Measurements from ENCODE around the gene GRM2. TPM values are rescaled to one million over a fixed set of nuclear protein-coding genes. Genes with fewer than 3 reads are reported as not detected.

The GRM2 gene
- total RNA-seq, 1 donor from 2014 or later: 6.6 TPM

DNA sequence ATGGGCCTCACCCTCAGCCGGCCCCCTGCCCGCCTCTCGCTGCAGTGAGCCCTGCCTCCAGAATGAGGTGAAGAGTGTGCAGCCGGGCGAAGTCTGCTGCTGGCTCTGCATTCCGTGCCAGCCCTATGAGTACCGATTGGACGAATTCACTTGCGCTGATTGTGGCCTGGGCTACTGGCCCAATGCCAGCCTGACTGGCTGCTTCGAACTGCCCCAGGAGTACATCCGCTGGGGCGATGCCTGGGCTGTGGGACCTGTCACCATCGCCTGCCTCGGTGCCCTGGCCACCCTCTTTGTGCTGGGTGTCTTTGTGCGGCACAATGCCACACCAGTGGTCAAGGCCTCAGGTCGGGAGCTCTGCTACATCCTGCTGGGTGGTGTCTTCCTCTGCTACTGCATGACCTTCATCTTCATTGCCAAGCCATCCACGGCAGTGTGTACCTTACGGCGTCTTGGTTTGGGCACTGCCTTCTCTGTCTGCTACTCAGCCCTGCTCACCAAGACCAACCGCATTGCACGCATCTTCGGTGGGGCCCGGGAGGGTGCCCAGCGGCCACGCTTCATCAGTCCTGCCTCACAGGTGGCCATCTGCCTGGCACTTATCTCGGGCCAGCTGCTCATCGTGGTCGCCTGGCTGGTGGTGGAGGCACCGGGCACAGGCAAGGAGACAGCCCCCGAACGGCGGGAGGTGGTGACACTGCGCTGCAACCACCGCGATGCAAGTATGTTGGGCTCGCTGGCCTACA lies 8.5 kb downstream of the GRM2 start:
- H3K27me3 Mint-ChIP-seq (ENCODE audit: low read depth): no peaks in the 10 kb centered on the region

DNA sequence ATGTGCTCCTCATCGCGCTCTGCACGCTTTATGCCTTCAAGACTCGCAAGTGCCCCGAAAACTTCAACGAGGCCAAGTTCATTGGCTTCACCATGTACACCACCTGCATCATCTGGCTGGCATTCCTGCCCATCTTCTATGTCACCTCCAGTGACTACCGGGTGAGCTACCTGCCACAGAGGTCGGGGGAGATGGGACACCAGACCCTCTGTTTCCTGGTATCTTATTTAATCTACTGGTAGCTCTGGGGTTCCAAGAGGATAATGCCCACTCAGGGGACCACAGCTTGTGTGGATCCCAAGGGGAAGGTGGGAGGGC lies 9.1 kb downstream of the GRM2 start:
- no peak for DNase-seq (ENCODE audit: low read depth, low spot score)
- H3K4me1 Mint-ChIP-seq: peaks cover 10% of the 10 kb centered on the region
- TF ChIP-seq, protein P1, sequence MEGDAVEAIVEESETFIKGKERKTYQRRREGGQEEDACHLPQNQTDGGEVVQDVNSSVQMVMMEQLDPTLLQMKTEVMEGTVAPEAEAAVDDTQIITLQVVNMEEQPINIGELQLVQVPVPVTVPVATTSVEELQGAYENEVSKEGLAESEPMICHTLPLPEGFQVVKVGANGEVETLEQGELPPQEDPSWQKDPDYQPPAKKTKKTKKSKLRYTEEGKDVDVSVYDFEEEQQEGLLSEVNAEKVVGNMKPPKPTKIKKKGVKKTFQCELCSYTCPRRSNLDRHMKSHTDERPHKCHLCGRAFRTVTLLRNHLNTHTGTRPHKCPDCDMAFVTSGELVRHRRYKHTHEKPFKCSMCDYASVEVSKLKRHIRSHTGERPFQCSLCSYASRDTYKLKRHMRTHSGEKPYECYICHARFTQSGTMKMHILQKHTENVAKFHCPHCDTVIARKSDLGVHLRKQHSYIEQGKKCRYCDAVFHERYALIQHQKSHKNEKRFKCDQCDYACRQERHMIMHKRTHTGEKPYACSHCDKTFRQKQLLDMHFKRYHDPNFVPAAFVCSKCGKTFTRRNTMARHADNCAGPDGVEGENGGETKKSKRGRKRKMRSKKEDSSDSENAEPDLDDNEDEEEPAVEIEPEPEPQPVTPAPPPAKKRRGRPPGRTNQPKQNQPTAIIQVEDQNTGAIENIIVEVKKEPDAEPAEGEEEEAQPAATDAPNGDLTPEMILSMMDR (conservative IDR thresholded peaks at IDR 0.05): no peak
- H3K36me3 Mint-ChIP-seq (ENCODE audit: low read depth): no peaks in the 10 kb centered on the region
- no peak overlapping the region for H3K27ac Mint-ChIP-seq (ENCODE audit: unreplicated experiment)
- no peaks in the 10 kb centered on the region for H3K9me3 Mint-ChIP-seq
- H3K4me3 Mint-ChIP-seq: no peak overlapping the region
- H3K27me3 Mint-ChIP-seq (ENCODE audit: low read depth): no peaks in the 10 kb centered on the region

More for the DNA sequence above, 8.5 kb downstream of the GRM2 start:
- Mint-ChIP-seq H3K4me3 (no peak overlapping the region), H3K36me3 (ENCODE audit: low read depth) (no peaks in the 10 kb centered on the region), H3K27ac (ENCODE audit: unreplicated experiment) (no peak overlapping the region), H3K4me1 (peaks cover 9% of the 10 kb centered on the region), H3K9me3 (no peaks in the 10 kb centered on the region)
- TF ChIP-seq, protein P1 (conservative IDR thresholded peaks at IDR 0.05): no peak
- no peak for DNase-seq (ENCODE audit: low read depth, low spot score)

DNA sequence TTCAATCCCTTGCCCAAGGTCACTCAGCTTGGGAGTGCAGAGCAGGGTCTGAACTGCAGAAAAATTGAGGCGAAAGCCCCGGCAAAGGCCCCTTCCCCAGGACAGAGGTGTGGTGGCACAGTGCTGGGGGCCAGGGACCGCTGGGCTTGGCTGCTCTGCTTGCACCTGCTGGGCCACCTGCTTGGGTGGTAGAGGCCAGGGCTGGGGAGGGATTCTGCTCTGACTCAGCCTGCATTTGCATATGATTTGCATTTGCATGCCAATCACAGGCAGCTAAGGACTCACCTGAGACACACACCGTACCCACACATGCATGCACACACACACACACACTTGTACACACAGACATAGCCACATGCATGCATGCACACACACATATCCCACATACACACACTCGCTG lies 9.9 kb downstream of the GRM2 start:
- H3K9me3 Mint-ChIP-seq: no peaks in the 10 kb centered on the region
- H3K27ac Mint-ChIP-seq (ENCODE audit: unreplicated experiment): no peak overlapping the region
- peaks cover 10% of the 10 kb centered on the region for H3K4me1 Mint-ChIP-seq
- DNase-seq (ENCODE audit: low read depth, low spot score): no peak
- H3K4me3 Mint-ChIP-seq: no peak overlapping the region
- no peaks in the 10 kb centered on the region for H3K27me3 Mint-ChIP-seq (ENCODE audit: low read depth)
- H3K36me3 Mint-ChIP-seq (ENCODE audit: low read depth): no peaks in the 10 kb centered on the region
- TF ChIP-seq, protein P1 (conservative IDR thresholded peaks at IDR 0.05): no peak

DNA sequence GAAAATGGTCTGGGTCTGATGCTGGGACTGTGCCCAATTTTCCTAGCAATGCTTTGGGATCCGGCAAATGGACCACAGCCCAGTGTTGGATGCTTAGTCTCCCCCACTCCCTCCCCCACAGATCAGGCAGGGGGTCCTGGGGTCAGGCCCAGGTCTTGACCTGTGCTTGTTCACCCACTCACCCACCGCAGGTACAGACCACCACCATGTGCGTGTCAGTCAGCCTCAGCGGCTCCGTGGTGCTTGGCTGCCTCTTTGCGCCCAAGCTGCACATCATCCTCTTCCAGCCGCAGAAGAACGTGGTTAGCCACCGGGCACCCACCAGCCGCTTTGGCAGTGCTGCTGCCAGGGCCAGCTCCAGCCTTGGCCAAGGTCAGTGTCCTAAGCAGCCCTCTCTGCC lies 10.6 kb downstream of the GRM2 start:
- Mint-ChIP-seq H3K36me3 (ENCODE audit: low read depth) (no peaks in the 10 kb centered on the region), H3K9me3 (no peaks in the 10 kb centered on the region), H3K4me3 (no peak overlapping the region), H3K27me3 (ENCODE audit: low read depth) (no peaks in the 10 kb centered on the region), H3K27ac (ENCODE audit: unreplicated experiment) (no peak overlapping the region), H3K4me1 (peaks cover 10% of the 10 kb centered on the region)
- DNase-seq (ENCODE audit: low read depth, low spot score): no peak
- TF ChIP-seq, protein P1 (conservative IDR thresholded peaks at IDR 0.05): no peak

DNA sequence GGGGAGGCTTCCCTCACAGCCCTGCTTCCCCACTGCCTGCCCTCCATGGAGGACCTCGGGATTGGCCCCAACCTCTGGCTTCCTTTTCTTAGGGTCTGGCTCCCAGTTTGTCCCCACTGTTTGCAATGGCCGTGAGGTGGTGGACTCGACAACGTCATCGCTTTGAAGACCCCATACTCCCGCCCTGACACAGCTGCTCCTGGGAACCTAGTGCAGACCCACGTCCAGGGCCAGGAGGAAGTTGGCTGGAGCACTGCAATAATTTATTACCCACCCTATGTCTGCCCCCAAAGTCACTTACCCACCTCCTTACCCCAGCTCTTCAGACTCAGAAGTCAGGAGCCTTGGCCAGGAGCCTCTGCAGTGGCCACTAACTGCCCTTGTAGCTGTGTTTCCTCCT lies 11.1 kb downstream of the GRM2 start:
- Mint-ChIP-seq H3K36me3 (ENCODE audit: low read depth) (no peaks in the 10 kb centered on the region), H3K27ac (ENCODE audit: unreplicated experiment) (no peak overlapping the region), H3K4me3 (no peak overlapping the region), H3K27me3 (ENCODE audit: low read depth) (no peaks in the 10 kb centered on the region), H3K4me1 (peaks cover 10% of the 10 kb centered on the region), H3K9me3 (no peaks in the 10 kb centered on the region)
- no peak for DNase-seq (ENCODE audit: low read depth, low spot score)
- TF ChIP-seq, protein P1 (conservative IDR thresholded peaks at IDR 0.05): no peak
